K562 (cell line): ENCODE measurements around the gene SFMBT2. TPM values are rescaled to one million over a fixed set of nuclear protein-coding genes. Genes with fewer than 3 reads are reported as not detected.
A peak's percentile ranks its signal among the peaks of the same experiment; 100 is the strongest.

Source experiments
- ATAC-seq: fragments of 200-7000 bp; cut with Tn5 transposase; 3 replicates; pipeline ENCODE4 v1.9.1; 2020; ENCODE audit warnings: moderate library complexity
- BruUV-seq: library from RNA; stranded (reverse); fragments of 400-500 nt; replicated peaks from 2 replicates; lab custom pipeline; 2021; lab: Mats Ljungman, UMichigan
- CTCF ChIA-PET: fragments of 300-600 bp; formaldehyde crosslinking; extraction: SDS; loops from one replicate; lab custom pipeline; 2021; ENCODE audit warnings: low intra/inter-chr PET ratio; lab: Yijun Ruan, JAX
- POLR2A ChIA-PET: fragments of 300-600, 350-650 bp; sonication (Branson Sonifier 250); formaldehyde crosslinking; extraction: SDS; loops from one replicate; lab custom pipeline; 2021; ENCODE audit warnings: antibody characterized with exemption, inconsistent platforms; lab: Yijun Ruan, JAX
- DNase-seq, 4 experiments: peaks; one replicate each; pipeline versions ENCODE4 v3.0.0 to v3.0.0-alpha.2; 2011 to 2018; ENCODE audit warnings: low spot score in 3 of 4, mixed read lengths in 3 of 4; ENCODE audit errors: extremely low read depth in 1 of 4
- FAIRE-seq: peaks from 2 replicates; lab custom pipeline; 2011; peaks lifted over from hg19 to GRCh38; lab: Jason Lieb, UNC
- H2AFZ ChIP-seq: 2 replicates; pipeline ENCODE4 v1.6.0; 2011; ENCODE audit warnings: low read depth, low read length, control low read depth, inconsistent platforms
- H3K27ac ChIP-seq: fragments of 200-600 bp; 3 replicates; pipeline ENCODE4 v1.8.0; 2011; ENCODE audit warnings: low read depth, mild to moderate bottlenecking, control low read depth, inconsistent platforms, low read length, moderate library complexity, mixed read lengths; ENCODE audit errors: extremely low read depth
- H3K27me3 ChIP-seq, 2 experiments: fragments of 300-600 bp in 1 of 2; 2 replicates in 1 of 2; 3 replicates in 1 of 2; pipeline versions ENCODE4 v1.6.0 to v1.8.0; 2011; ENCODE audit warnings: inconsistent platforms in 2 of 2, low read length in 2 of 2, mild to moderate bottlenecking in 1 of 2, mixed read lengths in 1 of 2, moderate library complexity in 1 of 2; ENCODE audit not compliant: control insufficient read depth in 2 of 2, insufficient read depth in 2 of 2
- H3K36me3 ChIP-seq: fragments of 300-600 bp; 3 replicates; pipeline ENCODE4 v1.8.0; 2011; ENCODE audit warnings: mild to moderate bottlenecking, low read length, inconsistent platforms; ENCODE audit not compliant: control insufficient read depth, insufficient read depth
- H3K4me1 ChIP-seq, 2 experiments: fragments of 200-600 bp in 1 of 2; replicated peaks in 1 of 2; 2 replicates in 1 of 2; 3 replicates in 1 of 2; pipeline versions ENCODE4 v1.5.1 to v1.8.0; 2011; ENCODE audit warnings: inconsistent platforms in 2 of 2, low read length in 2 of 2, mild to moderate bottlenecking in 1 of 2, mixed read lengths in 1 of 2, moderate library complexity in 1 of 2; ENCODE audit not compliant: control insufficient read depth in 2 of 2, insufficient read depth in 2 of 2
- H3K4me2 ChIP-seq: 2 replicates; pipeline ENCODE4 v1.6.1; 2011; ENCODE audit warnings: low read length, control low read depth, inconsistent platforms, mixed read lengths; ENCODE audit not compliant: insufficient read depth
- H3K4me3 ChIP-seq: fragments of 200-600 bp; sonication (generic), shearing (Covaris generic); 2 replicates; pipeline ENCODE4 v1.5.1; 2016; ENCODE audit warnings: control low read depth, inconsistent platforms
- H3K79me2 ChIP-seq: fragments of 200-600 bp; 3 replicates; pipeline ENCODE4 v1.8.0; 2011; ENCODE audit warnings: low read length, inconsistent platforms; ENCODE audit not compliant: control insufficient read depth, insufficient read depth
- H3K9ac ChIP-seq, 2 experiments: 2 replicates each; pipeline versions ENCODE4 v1.6.0 to v1.6.1; 2011; ENCODE audit warnings: low read depth in 2 of 2, low read length in 2 of 2, control low read depth in 1 of 2, inconsistent platforms in 1 of 2, mild to moderate bottlenecking in 1 of 2, mixed read lengths in 1 of 2; ENCODE audit not compliant: insufficient read depth in 1 of 2
- H3K9me1 ChIP-seq: one replicate; pipeline ENCODE4 v1.6.0; 2011; ENCODE audit warnings: inconsistent platforms, mild to moderate bottlenecking, low read length, moderate library complexity; ENCODE audit not compliant: control insufficient read depth, insufficient read depth
- H3K9me3 ChIP-seq: replicated peaks from 2 replicates; pipeline ENCODE4 v1.5.1; 2011; ENCODE audit warnings: low read depth, low read length, inconsistent platforms; ENCODE audit not compliant: control insufficient read depth, insufficient read depth
- H4K20me1 ChIP-seq: replicated peaks from 2 replicates; pipeline ENCODE4 v1.6.1; 2011; ENCODE audit warnings: low read length, inconsistent platforms, mixed read lengths; ENCODE audit not compliant: control insufficient read depth, insufficient read depth
- ATF1 ChIP-seq, 2 experiments: fragments of 450-650 bp in 1 of 2; IDR thresholded peaks; 2 replicates each; pipeline ENCODE4 v1.6.1; 2016; ENCODE audit warnings: missing compliant biosample characterization in 1 of 2, missing genetic modification characterization in 1 of 2
- C11orf30 ChIP-seq: fragments of 450-650 bp; IDR thresholded peaks from 2 replicates; pipeline ENCODE4 v1.6.1; 2016; ENCODE audit warnings: low read depth, mild to moderate bottlenecking
- MAFF ChIP-seq: IDR thresholded peaks from 2 replicates; pipeline ENCODE4 v1.6.1; 2012; ENCODE audit warnings: low read length, improper control_type of control experiment
- MAFG ChIP-seq: fragments of 450-650 bp; conservative IDR thresholded peaks from 2 replicates; pipeline ENCODE4 v1.6.1; 2016; ENCODE audit warnings: missing genetic modification characterization, missing compliant biosample characterization
- MAFK ChIP-seq: IDR thresholded peaks from 2 replicates; pipeline ENCODE4 v1.6.1; 2011; ENCODE audit warnings: low read length, improper control_type of control experiment
- MBD2 ChIP-seq: sonication (generic); IDR thresholded peaks from 2 replicates; pipeline ENCODE4 v1.6.1; 2016; ENCODE audit warnings: low read depth, borderline replicate concordance
- MTF1 ChIP-seq: fragments of 250-450 bp; sonication (Bioruptor Pico); IDR thresholded peaks from 2 replicates; pipeline ENCODE4 v1.9.0; 2021; ENCODE audit warnings: moderate library complexity, mild to moderate bottlenecking, inconsistent platforms, borderline replicate concordance
- SRSF1 ChIP-seq: fragments of 200-400 bp; formaldehyde crosslinking; IDR thresholded peaks from 2 replicates; pipeline ENCODE4 v1.6.1; 2017; ENCODE audit warnings: mild to moderate bottlenecking, low read depth, low read length, moderate library complexity
- ZNF143 ChIP-seq: sonication (generic); formaldehyde crosslinking; IDR thresholded peaks from 2 replicates; pipeline ENCODE4 v1.9.0; 2022; ENCODE audit warnings: mild to moderate bottlenecking, missing genetic modification reagents
- ZNF217 ChIP-seq: sonication (generic); formaldehyde crosslinking; IDR thresholded peaks from 2 replicates; pipeline ENCODE4 v1.8.0; 2022; ENCODE audit warnings: mild to moderate bottlenecking, missing genetic modification reagents
- ZNF316 ChIP-seq: fragments of 450-650 bp; IDR thresholded peaks from 2 replicates; pipeline ENCODE4 v1.6.1; 2016
- ZNF589 ChIP-seq: fragments of 200-800 bp; sonication (Bioruptor generic); IDR thresholded peaks from 2 replicates; pipeline ENCODE4 v1.6.1; 2016; ENCODE audit warnings: low read depth, missing genetic modification characterization, missing compliant biosample characterization
- WGBS: fragments of 100-300 bp; shearing (Covaris generic); methylation state at CpG from one replicate; pipeline ENCODE4 v1.1.6; 2016; ENCODE audit warnings: low coverage, mixed read lengths; ENCODE audit not compliant: insufficient coverage; ENCODE audit errors: missing lambda C conversion rate; 5-methylcytosine and 5-hydroxymethylcytosine counted together
- in situ Hi-C: fragments of 300-500 bp; cut with MboI; formaldehyde crosslinking; loops from 4 replicates; pipeline ENCODE4 v1.15.0; 2018; ENCODE audit warnings: inconsistent platforms, mixed read lengths
- intact Hi-C: fragments of 100-400 bp; cut with micrococcal nuclease; formaldehyde crosslinking; loops from 2 replicates; pipeline ENCODE4 v1.14.2; 2022
- polyA plus RNA-seq, 8 experiments: library from polyadenylated mRNA; depleted of rRNA in 4 of 8; stranded (reverse) in 5 of 8; unstranded in 3 of 8; fragments of >200 nt; fragmentation: Nextera tagmentation in 2 of 8; fragmentation: Illumina TruSeq in 1 of 8; extraction: Ambion mirVana in 2 of 8; extraction: Trizol in 1 of 8; gene quantifications; 2 replicates each; pipeline versions ENCODE4 v1.2.1 to v1.2.3, GENCODE V29; 2011 to 2014; ENCODE audit warnings: inconsistent platforms in 1 of 8, missing spikeins in 1 of 8
- total RNA-seq, 7 experiments: library from RNA; depleted of rRNA in 6 of 7; stranded (reverse); fragments of >200 nt in 6 of 7; fragmentation: Illumina TruSeq in 2 of 7; extraction: Trizol in 2 of 7; gene quantifications; 2 replicates each; pipeline versions ENCODE4 v1.2.1 to v1.2.3, GENCODE V29; 2011 to 2021; ENCODE audit warnings: low replicate concordance in 1 of 7
- TF ChIP-seq, protein P1 (sequence below): fragments of 450-650 bp; IDR thresholded peaks from 2 replicates; pipeline ENCODE4 v1.6.1; 2016; ENCODE audit warnings: mild to moderate bottlenecking
- TF ChIP-seq, protein P2 (sequence below): fragments of 450-650 bp; formaldehyde crosslinking; IDR thresholded peaks from 2 replicates; pipeline ENCODE4 v1.4.0; 2022; ENCODE audit warnings: missing genetic modification characterization

Gene SFMBT2
- total and polyA plus RNA-seq, 9 of the 15 experiments (the other 6 are each of a cell fraction or from before 2014, with no cell fraction given), result 1.2 to 13.6 (median 7.6) TPM

DNA sequence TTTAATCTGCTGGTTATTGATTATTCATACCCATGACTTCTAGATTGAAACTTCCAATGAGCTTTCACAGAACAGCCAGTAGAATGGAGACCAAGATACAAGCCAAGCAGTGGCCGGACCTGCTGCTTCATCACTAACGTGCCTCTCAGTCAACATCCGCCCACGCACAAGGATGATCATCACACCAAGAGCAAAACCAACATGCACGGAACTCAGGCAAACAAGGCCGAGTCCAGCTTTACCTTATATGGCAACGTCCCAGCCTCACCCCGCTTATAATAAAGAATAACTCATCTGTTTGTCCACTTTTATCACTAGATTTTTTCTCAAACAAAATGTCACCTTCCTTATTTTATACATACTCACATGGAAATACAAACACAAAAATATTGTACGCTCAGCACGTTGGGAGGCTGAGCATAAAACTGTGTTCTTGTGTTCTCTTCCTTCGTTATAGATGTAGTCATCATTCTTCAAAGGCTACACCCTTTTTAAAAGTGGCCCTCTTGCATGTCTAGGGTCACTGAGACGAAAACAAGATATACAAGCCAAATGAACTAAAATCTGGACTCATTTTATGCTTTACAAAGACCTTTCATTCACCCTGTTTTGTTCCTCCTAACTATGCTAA lies 122.7 kb downstream of the SFMBT2 start (continued):
- no peak for TF ChIP-seq ZNF143
- TF ChIP-seq ATF1 (CRISPR knock-in tag; IDR thresholded peaks at IDR 0.05), result no peak
- TF ChIP-seq ATF1 (tag; IDR thresholded peaks at IDR 0.05), result no peak
- TF ChIP-seq, protein P1, sequence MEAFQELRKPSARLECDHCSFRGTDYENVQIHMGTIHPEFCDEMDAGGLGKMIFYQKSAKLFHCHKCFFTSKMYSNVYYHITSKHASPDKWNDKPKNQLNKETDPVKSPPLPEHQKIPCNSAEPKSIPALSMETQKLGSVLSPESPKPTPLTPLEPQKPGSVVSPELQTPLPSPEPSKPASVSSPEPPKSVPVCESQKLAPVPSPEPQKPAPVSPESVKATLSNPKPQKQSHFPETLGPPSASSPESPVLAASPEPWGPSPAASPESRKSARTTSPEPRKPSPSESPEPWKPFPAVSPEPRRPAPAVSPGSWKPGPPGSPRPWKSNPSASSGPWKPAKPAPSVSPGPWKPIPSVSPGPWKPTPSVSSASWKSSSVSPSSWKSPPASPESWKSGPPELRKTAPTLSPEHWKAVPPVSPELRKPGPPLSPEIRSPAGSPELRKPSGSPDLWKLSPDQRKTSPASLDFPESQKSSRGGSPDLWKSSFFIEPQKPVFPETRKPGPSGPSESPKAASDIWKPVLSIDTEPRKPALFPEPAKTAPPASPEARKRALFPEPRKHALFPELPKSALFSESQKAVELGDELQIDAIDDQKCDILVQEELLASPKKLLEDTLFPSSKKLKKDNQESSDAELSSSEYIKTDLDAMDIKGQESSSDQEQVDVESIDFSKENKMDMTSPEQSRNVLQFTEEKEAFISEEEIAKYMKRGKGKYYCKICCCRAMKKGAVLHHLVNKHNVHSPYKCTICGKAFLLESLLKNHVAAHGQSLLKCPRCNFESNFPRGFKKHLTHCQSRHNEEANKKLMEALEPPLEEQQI, result no peak
- TF ChIP-seq ZNF217 (CRISPR knock-in tag), result no peak
- TF ChIP-seq, protein P2, sequence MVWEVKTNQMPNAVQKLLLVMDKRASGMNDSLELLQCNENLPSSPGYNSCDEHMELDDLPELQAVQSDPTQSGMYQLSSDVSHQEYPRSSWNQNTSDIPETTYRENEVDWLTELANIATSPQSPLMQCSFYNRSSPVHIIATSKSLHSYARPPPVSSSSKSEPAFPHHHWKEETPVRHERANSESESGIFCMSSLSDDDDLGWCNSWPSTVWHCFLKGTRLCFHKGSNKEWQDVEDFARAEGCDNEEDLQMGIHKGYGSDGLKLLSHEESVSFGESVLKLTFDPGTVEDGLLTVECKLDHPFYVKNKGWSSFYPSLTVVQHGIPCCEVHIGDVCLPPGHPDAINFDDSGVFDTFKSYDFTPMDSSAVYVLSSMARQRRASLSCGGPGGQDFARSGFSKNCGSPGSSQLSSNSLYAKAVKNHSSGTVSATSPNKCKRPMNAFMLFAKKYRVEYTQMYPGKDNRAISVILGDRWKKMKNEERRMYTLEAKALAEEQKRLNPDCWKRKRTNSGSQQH, result no peak
- no peak for TF ChIP-seq MTF1

DNA sequence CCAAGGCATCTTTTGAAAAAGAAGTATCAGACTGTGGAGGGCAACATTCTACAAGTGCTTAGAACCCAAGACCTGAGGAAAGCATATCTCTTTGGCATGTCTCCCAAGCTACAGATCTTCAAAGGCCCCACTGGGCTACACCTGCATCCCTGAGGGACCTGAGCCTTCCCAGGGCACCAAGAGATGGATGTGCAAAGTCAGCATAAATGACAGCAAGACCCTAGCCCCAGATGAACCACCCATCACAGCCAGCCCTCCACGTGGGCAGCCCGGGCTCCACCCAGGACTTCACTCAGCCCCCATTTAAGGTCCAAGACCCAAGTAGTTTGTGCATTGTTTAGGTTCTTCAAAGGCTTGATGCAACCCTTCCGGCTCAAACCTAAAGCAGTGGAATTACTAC lies 123.5 kb downstream of the SFMBT2 start:
- in situ Hi-C loops (no loop called here), intact Hi-C loops (no loop called here)
- Histone ChIP-seq H3K4me1 (peaks cover 0 to 7% of the 10 kb centered on the region in 2 experiments; a peak in 3 of 5 replicates), H4K20me1 (0 out of 2 replicates have a peak, but pooled peaks cover 4% of the 10 kb centered on the region), H3K27me3 (no peaks in the 10 kb centered on the region), H2AFZ (no peak overlapping the region), H3K9ac (no peak overlapping the region), H3K27ac (no peak overlapping the region), H3K4me2 (no peak overlapping the region), H3K79me2 (peaks cover 50% of the 10 kb centered on the region), H3K9me1 (no peaks in the 10 kb centered on the region), H3K9me3 (no peaks in the 10 kb centered on the region), H3K4me3 (no peak overlapping the region), H3K36me3 (peaks cover 5% of the 10 kb centered on the region; the same call in 1 of the 3 replicates)
- ChIA-PET POLR2A (no interaction called here), CTCF (no interaction called here)
- no TSS peak for BruUV-seq
- DNase-seq (no peak), FAIRE-seq (no peak), ATAC-seq (no peak)
- TF ChIP-seq SRSF1 (no peak), MAFG (tag) (peak; percentile 41), ZNF589 (CRISPR knock-in tag) (no peak), MBD2 (no peak), ZNF316 (peak; percentile 79), MAFK (peak; percentile 84), MAFF (peak; percentile 75), C11orf30 (peak; percentile 69; the same call in 1 of the 2 replicates)
- 89% methylated on average over 3 of the region's 3 CpGs for WGBS
